NB4 (cell line): ENCODE results near the gene EPG5.

Source experiments
- DNase-seq: peaks from one replicate; pipeline ENCODE4 v3.0.0; 2010; ENCODE audit warnings: low read depth
- H3K4me3 ChIP-seq: one replicate; pipeline ENCODE4 v1.5.1; 2011; ENCODE audit warnings: mild to moderate bottlenecking, low read depth, low read length, moderate library complexity
- CTCF ChIP-seq: IDR thresholded peaks from one replicate; pipeline ENCODE4 v1.5.1; 2012; ENCODE audit warnings: low read depth, low read length
- MAX ChIP-seq: IDR thresholded peaks from 2 replicates; pipeline ENCODE4 v1.6.1; 2011; ENCODE audit warnings: low read depth, low read length
- MYC ChIP-seq: IDR thresholded peaks from 2 replicates; pipeline ENCODE4 v1.6.1; 2011; ENCODE audit warnings: low read depth, low read length
- POLR2A ChIP-seq: IDR thresholded peaks from 2 replicates; pipeline ENCODE4 v1.6.1; 2011; ENCODE audit warnings: mild to moderate bottlenecking; ENCODE audit not compliant: insufficient read length; ENCODE audit errors: extremely low read depth

EPG5 gene

GRCh38 chr18:45891806-45892205 is 75.3 kb downstream of the EPG5 start:
- TF ChIP-seq MAX (no peak), POLR2A (no peak), MYC (no peak), CTCF (no peak)
- no peak for DNase-seq
- no peak overlapping the region for H3K4me3 ChIP-seq

DNA sequence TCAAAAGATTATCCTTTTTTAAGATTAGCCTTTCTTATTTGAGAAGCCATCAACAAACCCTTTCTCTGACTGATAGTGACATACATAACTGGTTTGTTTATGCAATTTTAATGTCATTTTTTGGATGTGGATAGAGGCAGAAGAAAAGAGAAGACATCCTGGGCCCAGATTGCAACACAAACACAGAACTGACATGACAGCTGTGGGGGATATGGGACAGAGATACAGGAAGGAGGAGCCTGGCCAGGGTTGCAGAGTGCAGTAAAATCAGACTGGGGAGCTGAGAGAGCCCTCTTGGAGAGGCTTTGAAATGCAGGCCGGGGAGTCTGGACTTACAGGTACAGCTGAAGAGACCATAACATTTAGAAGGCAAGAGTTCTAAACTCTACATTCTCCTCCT is 76.5 kb downstream of the EPG5 start:
- DNase-seq: peak; percentile 38
- no peak for TF ChIP-seq MYC
- no peak for TF ChIP-seq POLR2A
- TF ChIP-seq CTCF: no peak

DNA sequence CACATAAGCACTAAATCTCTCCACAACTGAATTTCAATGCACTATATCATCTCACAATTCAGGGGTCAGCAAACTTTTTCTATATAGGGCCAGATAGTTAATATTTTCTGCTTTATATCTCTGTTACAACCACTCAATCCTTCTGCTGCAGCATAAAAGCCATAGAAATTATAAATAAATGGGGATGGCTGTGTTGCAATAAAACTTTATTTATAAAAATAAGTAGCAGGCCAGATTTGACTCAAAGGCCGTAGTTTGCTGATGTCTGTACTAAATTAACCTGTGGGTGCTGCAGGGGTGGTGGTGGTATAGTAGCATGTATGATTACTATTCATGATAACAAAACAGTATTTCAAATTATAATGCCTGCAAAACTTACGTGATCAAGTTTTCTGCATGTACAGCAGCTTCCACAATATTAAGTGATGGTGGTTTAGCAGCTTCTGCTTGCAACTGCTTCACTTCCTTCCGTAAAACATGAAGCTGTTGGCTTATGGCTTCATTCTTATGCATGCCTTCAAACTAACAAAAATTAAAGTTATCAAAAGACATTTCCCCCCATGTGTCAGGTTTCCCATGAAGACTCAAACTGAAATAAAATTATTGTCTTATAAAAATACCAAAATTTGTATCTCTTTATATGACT is 77.6 kb downstream of the EPG5 start:
- DNase-seq: no peak
- no peak for TF ChIP-seq MAX
- no peak for TF ChIP-seq MYC
- no peak for TF ChIP-seq CTCF
- TF ChIP-seq POLR2A: no peak
- H3K4me3 ChIP-seq: no peak overlapping the region

More for the DNA sequence above, 76.5 kb downstream of the EPG5 start:
- H3K4me3 ChIP-seq: no peak overlapping the region

- TF ChIP-seq POLR2A: no peak
- TF ChIP-seq MAX: no peak
- no peak for TF ChIP-seq MYC
- TF ChIP-seq CTCF: no peak
- no peak overlapping the region for H3K4me3 ChIP-seq
- DNase-seq: no peak
These were observed 79.5 kb downstream of the EPG5 start for GRCh38 chr18:45887585-45887984.

GRCh38 chr18:45880876-45881558 is 86.1 kb downstream of the EPG5 start:
- DNase-seq: no peak
- no peak overlapping the region for H3K4me3 ChIP-seq
- TF ChIP-seq MYC (no peak), CTCF (no peak), POLR2A (no peak), MAX (no peak)
